ENCODE results near the gene MORF4L2.
"Not testable (repeated sequence)": the region's sequence is repeated elsewhere in the genome, so short reads cannot be mapped to it uniquely, and the experiment has no call there.

MORF4L2 gene

GRCh38 chrX:103655230-103656000, 31.1 kb downstream of the MORF4L2 start:
- H3K36me3 ChIP-seq (ENCODE audit: insufficient read depth, low read length); H3K27ac ChIP-seq (ENCODE audit: low read depth, low read length); H3K4me1 ChIP-seq (ENCODE audit: insufficient read depth, low read length); H3K9me3 ChIP-seq (ENCODE audit: low read length); H3K9ac ChIP-seq (ENCODE audit: low read length); H3K4me3 ChIP-seq (ENCODE audit: low read depth in 1 of 2, low read length in 2 of 2); H3K27me3 ChIP-seq (ENCODE audit: control insufficient read depth in 1 of 2, insufficient read depth in 2 of 2, low read length in 2 of 2): not testable (repeated sequence)

GRCh38 chrX:103651151-103651773, 35.2 kb downstream of the MORF4L2 start:
- no peaks in the 10 kb centered on the region for H3K36me3 ChIP-seq (ENCODE audit: insufficient read depth, low read length)
- H3K27ac ChIP-seq (ENCODE audit: low read depth, low read length), result no peak overlapping the region
- H3K27me3 ChIP-seq (ENCODE audit: control insufficient read depth in 1 of 2, insufficient read depth in 2 of 2, low read length in 2 of 2), result no peaks in the 10 kb centered on the region
- H3K4me1 ChIP-seq (ENCODE audit: insufficient read depth, low read length), result no peaks in the 10 kb centered on the region
- H3K4me3 ChIP-seq (ENCODE audit: low read depth in 1 of 2, low read length in 2 of 2), result no peak overlapping the region
- no peak overlapping the region for H3K9ac ChIP-seq (ENCODE audit: low read length)
- H3K9me3 ChIP-seq (ENCODE audit: low read length), result no peaks in the 10 kb centered on the region

GRCh38 chrX:103647630-103648029, 38.9 kb downstream of the MORF4L2 start:
- no peaks in the 10 kb centered on the region for H3K36me3 ChIP-seq (ENCODE audit: insufficient read depth, low read length)
- no peaks in the 10 kb centered on the region for H3K4me1 ChIP-seq (ENCODE audit: insufficient read depth, low read length)
- H3K4me3 ChIP-seq (ENCODE audit: low read depth in 1 of 2, low read length in 2 of 2), result no peak overlapping the region
- no peak overlapping the region for H3K9ac ChIP-seq (ENCODE audit: low read length)
- no peak overlapping the region for H3K27ac ChIP-seq (ENCODE audit: low read depth, low read length)
- H3K27me3 ChIP-seq (ENCODE audit: control insufficient read depth in 1 of 2, insufficient read depth in 2 of 2, low read length in 2 of 2), result peaks cover 0 to 9% of the 10 kb centered on the region in 2 donors
- no peaks in the 10 kb centered on the region for H3K9me3 ChIP-seq (ENCODE audit: low read length)

GRCh38 chrX:103644125-103644524, 42.4 kb downstream of the MORF4L2 start:
- Histone ChIP-seq H3K36me3 (ENCODE audit: insufficient read depth, low read length) (no peaks in the 10 kb centered on the region), H3K4me1 (ENCODE audit: insufficient read depth, low read length) (no peaks in the 10 kb centered on the region), H3K27me3 (ENCODE audit: control insufficient read depth in 1 of 2, insufficient read depth in 2 of 2, low read length in 2 of 2) (peaks cover 0 to 11% of the 10 kb centered on the region in 2 donors), H3K27ac (ENCODE audit: low read depth, low read length) (no peak overlapping the region), H3K9ac (ENCODE audit: low read length) (no peak overlapping the region), H3K9me3 (ENCODE audit: low read length) (no peaks in the 10 kb centered on the region), H3K4me3 (ENCODE audit: low read depth in 1 of 2, low read length in 2 of 2) (no peak overlapping the region)

GRCh38 chrX:103640401-103641155, 45.9 kb downstream of the MORF4L2 start:
- no peak overlapping the region for H3K4me3 ChIP-seq (ENCODE audit: low read depth in 1 of 2, low read length in 2 of 2)
- H3K9me3 ChIP-seq (ENCODE audit: low read length), result no peaks in the 10 kb centered on the region
- no peak overlapping the region for H3K9ac ChIP-seq (ENCODE audit: low read length)
- peaks cover 0 to 11% of the 10 kb centered on the region in 2 donors for H3K27me3 ChIP-seq (ENCODE audit: control insufficient read depth in 1 of 2, insufficient read depth in 2 of 2, low read length in 2 of 2)
- H3K4me1 ChIP-seq (ENCODE audit: insufficient read depth, low read length), result no peaks in the 10 kb centered on the region
- H3K36me3 ChIP-seq (ENCODE audit: insufficient read depth, low read length), result no peaks in the 10 kb centered on the region
- no peak overlapping the region for H3K27ac ChIP-seq (ENCODE audit: low read depth, low read length)

GRCh38 chrX:103638479-103639346, 47.8 kb downstream of the MORF4L2 start:
- H3K4me3 ChIP-seq (ENCODE audit: low read depth in 1 of 2, low read length in 2 of 2); H3K27ac ChIP-seq (ENCODE audit: low read depth, low read length); H3K36me3 ChIP-seq (ENCODE audit: insufficient read depth, low read length); H3K9ac ChIP-seq (ENCODE audit: low read length); H3K4me1 ChIP-seq (ENCODE audit: insufficient read depth, low read length); H3K9me3 ChIP-seq (ENCODE audit: low read length): not testable (repeated sequence)
- H3K27me3 ChIP-seq (ENCODE audit: control insufficient read depth in 1 of 2, insufficient read depth in 2 of 2, low read length in 2 of 2), result peaks cover 0 to 11% of the 10 kb centered on the region in 2 donors

GRCh38 chrX:103637604-103638338, 48.7 kb downstream of the MORF4L2 start:
- H3K4me1 ChIP-seq (ENCODE audit: insufficient read depth, low read length), result no peaks in the 10 kb centered on the region
- no peak overlapping the region for H3K9ac ChIP-seq (ENCODE audit: low read length)
- H3K27me3 ChIP-seq (ENCODE audit: control insufficient read depth in 1 of 2, insufficient read depth in 2 of 2, low read length in 2 of 2), result peaks cover 0 to 3% of the 10 kb centered on the region in 2 donors
- no peaks in the 10 kb centered on the region for H3K36me3 ChIP-seq (ENCODE audit: insufficient read depth, low read length)
- no peak overlapping the region for H3K27ac ChIP-seq (ENCODE audit: low read depth, low read length)
- H3K9me3 ChIP-seq (ENCODE audit: low read length), result no peaks in the 10 kb centered on the region
- H3K4me3 ChIP-seq (ENCODE audit: low read depth in 1 of 2, low read length in 2 of 2), result no peak overlapping the region

- H3K27me3 ChIP-seq (ENCODE audit: control insufficient read depth in 1 of 2, insufficient read depth in 2 of 2, low read length in 2 of 2), result no peaks in the 10 kb centered on the region
- H3K4me1 ChIP-seq (ENCODE audit: insufficient read depth, low read length), result no peaks in the 10 kb centered on the region
- no peaks in the 10 kb centered on the region for H3K9me3 ChIP-seq (ENCODE audit: low read length)
- no peaks in the 10 kb centered on the region for H3K36me3 ChIP-seq (ENCODE audit: insufficient read depth, low read length)
- no peak overlapping the region for H3K27ac ChIP-seq (ENCODE audit: low read depth, low read length)
- H3K4me3 ChIP-seq (ENCODE audit: low read depth in 1 of 2, low read length in 2 of 2), result no peak overlapping the region
- H3K9ac ChIP-seq (ENCODE audit: low read length), result no peak overlapping the region
Measured at GRCh38 chrX:103635436-103635835, 51.1 kb downstream of the MORF4L2 start.

- Histone ChIP-seq H3K4me3 (ENCODE audit: low read depth in 1 of 2, low read length in 2 of 2) (no peak overlapping the region), H3K9me3 (ENCODE audit: low read length) (no peaks in the 10 kb centered on the region)
Measured at GRCh38 chrX:103631145-103631544, 55.4 kb downstream of the MORF4L2 start.

GRCh38 chrX:103630171-103630511, 56.4 kb downstream of the MORF4L2 start:
- peaks cover 4% of the 10 kb centered on the region for H3K4me1 ChIP-seq (ENCODE audit: insufficient read depth, low read length)
- H3K9ac ChIP-seq (ENCODE audit: low read length), result peak overlapping the region; percentile 90
- H3K27me3 ChIP-seq (ENCODE audit: control insufficient read depth in 1 of 2, insufficient read depth in 2 of 2, low read length in 2 of 2), result no peaks in the 10 kb centered on the region
- peak overlapping the region; percentile 85 for H3K27ac ChIP-seq (ENCODE audit: low read depth, low read length)
- peak overlapping the region in 1 of 2 donors; percentile 62 for H3K4me3 ChIP-seq (ENCODE audit: low read depth in 1 of 2, low read length in 2 of 2)
- no peaks in the 10 kb centered on the region for H3K36me3 ChIP-seq (ENCODE audit: insufficient read depth, low read length)
- no peaks in the 10 kb centered on the region for H3K9me3 ChIP-seq (ENCODE audit: low read length)

More at GRCh38 chrX:103631145-103631544, 55.4 kb downstream of the MORF4L2 start:
- Histone ChIP-seq H3K27me3 (ENCODE audit: control insufficient read depth in 1 of 2, insufficient read depth in 2 of 2, low read length in 2 of 2) (no peaks in the 10 kb centered on the region), H3K36me3 (ENCODE audit: insufficient read depth, low read length) (no peaks in the 10 kb centered on the region), H3K4me1 (ENCODE audit: insufficient read depth, low read length) (peaks cover 4% of the 10 kb centered on the region), H3K9ac (ENCODE audit: low read length) (no peak overlapping the region), H3K27ac (ENCODE audit: low read depth, low read length) (no peak overlapping the region)
